Neural cell (in vitro differentiated cells): Measurements from ENCODE around the gene GMDS. TPM values are rescaled to one million over a fixed set of nuclear protein-coding genes. Genes with fewer than 3 reads are reported as not detected.

Experiments used
- H2AFZ ChIP-seq: fragments of 200-600, 300-800 bp; sonication (generic), shearing (Covaris generic); 2 replicates; pipeline ENCODE4 v1.6.0; 2014; ENCODE audit warnings: low read depth, mild to moderate bottlenecking, antibody characterized with exemption, low read length, moderate library complexity
- H3F3A ChIP-seq: fragments of 200-600 bp; shearing (Covaris generic); 2 replicates; pipeline ENCODE4 v1.6.1; 2016; ENCODE audit warnings: mild to moderate bottlenecking, moderate library complexity, mixed read lengths, antibody characterized with exemption, low read length; ENCODE audit not compliant: insufficient read depth, poor library complexity, severe bottlenecking
- H3K27ac ChIP-seq: fragments of 200-600, 300-800 bp; sonication (generic), shearing (Covaris generic); 2 replicates; pipeline ENCODE4 v1.5.1; 2014; ENCODE audit warnings: mild to moderate bottlenecking, low read length, moderate library complexity
- H3K27me3 ChIP-seq: fragments of 300-800, 200-600 bp; sonication (generic), shearing (Covaris generic); 2 replicates; pipeline ENCODE4 v1.6.0; 2014; ENCODE audit warnings: mild to moderate bottlenecking, low read depth, low read length, moderate library complexity; ENCODE audit not compliant: insufficient read depth
- H3K36me3 ChIP-seq: fragments of 300-800, 200-600 bp; sonication (generic), shearing (Covaris generic); 2 replicates; pipeline ENCODE4 v1.5.1; 2014; ENCODE audit warnings: mild to moderate bottlenecking, antibody characterized with exemption, low read length, moderate library complexity; ENCODE audit not compliant: insufficient read depth
- H3K4me2 ChIP-seq: fragments of 300-800, 200-600 bp; sonication (generic), shearing (Covaris generic); 2 replicates; pipeline ENCODE4 v1.6.0; 2014; ENCODE audit warnings: mild to moderate bottlenecking, low read length
- H3K4me3 ChIP-seq: fragments of 300-800, 200-600 bp; sonication (generic), shearing (Covaris generic); 2 replicates; pipeline ENCODE4 v1.5.1; 2014; ENCODE audit warnings: mild to moderate bottlenecking, low read length, moderate library complexity
- H3K79me2 ChIP-seq: fragments of 200-600 bp; shearing (Covaris generic); replicated peaks from 2 replicates; pipeline ENCODE4 v1.6.0; 2014; ENCODE audit warnings: mild to moderate bottlenecking, low read length, moderate library complexity; ENCODE audit not compliant: insufficient read depth
- H3K9ac ChIP-seq: fragments of 300-800, 200-600 bp; sonication (generic), shearing (Covaris generic); 2 replicates; pipeline ENCODE4 v1.6.1; 2016; ENCODE audit warnings: mild to moderate bottlenecking, low read length, mixed read lengths
- H3K9me2 ChIP-seq: fragments of 200-600 bp; shearing (Covaris generic); 2 replicates; pipeline ENCODE4 v1.6.1; 2016; ENCODE audit warnings: mild to moderate bottlenecking, low read length, mixed read lengths; ENCODE audit not compliant: insufficient read depth
- H3K9me3 ChIP-seq: fragments of 200-600, 300-800 bp; sonication (generic), shearing (Covaris generic); 2 replicates; pipeline ENCODE4 v1.6.1; 2016; ENCODE audit warnings: mild to moderate bottlenecking, mixed run types, low read length, moderate library complexity, mixed read lengths
- H4K20me1 ChIP-seq: fragments of 200-600 bp; shearing (Covaris generic); 2 replicates; pipeline ENCODE4 v1.6.1; 2016; ENCODE audit warnings: mild to moderate bottlenecking, mixed run types; ENCODE audit not compliant: insufficient read depth
- EP300 ChIP-seq: fragments of 450-650 bp; conservative IDR thresholded peaks from 2 replicates; pipeline ENCODE4 v1.6.1; 2014; ENCODE audit warnings: antibody characterized with exemption, mild to moderate bottlenecking, moderate library complexity; ENCODE audit not compliant: poor library complexity, severe bottlenecking
- EZH2 ChIP-seq: fragments of 200-600, 300-800 bp; shearing (Covaris generic), sonication (generic); IDR thresholded peaks from 2 replicates; pipeline ENCODE4 v1.6.1; 2014; ENCODE audit warnings: antibody characterized with exemption, low read length, borderline replicate concordance, mild to moderate bottlenecking; ENCODE audit not compliant: insufficient read depth, poor library complexity, severe bottlenecking
- MXI1 ChIP-seq: fragments of 450-650 bp; conservative IDR thresholded peaks from 2 replicates; pipeline ENCODE4 v1.6.1; 2014; ENCODE audit warnings: antibody characterized with exemption, mild to moderate bottlenecking; ENCODE audit not compliant: poor library complexity, severe bottlenecking
- POLR2AphosphoS5 ChIP-seq: IDR thresholded peaks from 2 replicates; pipeline ENCODE4 v1.6.1; 2012
- RAD21 ChIP-seq: fragments of 450-650 bp; conservative IDR thresholded peaks from 2 replicates; pipeline ENCODE4 v1.6.1; 2014; ENCODE audit warnings: antibody characterized with exemption, mild to moderate bottlenecking, moderate library complexity
- REST ChIP-seq: IDR thresholded peaks from 2 replicates; pipeline ENCODE4 v1.6.1; 2012; ENCODE audit warnings: borderline replicate concordance
- SMC3 ChIP-seq: fragments of 450-650 bp; conservative IDR thresholded peaks from 2 replicates; pipeline ENCODE4 v1.6.1; 2014; ENCODE audit warnings: antibody characterized with exemption, mild to moderate bottlenecking, moderate library complexity; ENCODE audit not compliant: poor library complexity
- TAF1 ChIP-seq: IDR thresholded peaks from 2 replicates; pipeline ENCODE4 v1.6.1; 2012; ENCODE audit warnings: low read depth
- polyA plus RNA-seq: library from polyadenylated mRNA; depleted of rRNA; stranded (reverse); fragments of >200 nt; gene quantifications from 2 replicates; pipeline ENCODE4 v1.2.3, GENCODE V29; 2014
- TF ChIP-seq, protein P1 (sequence below): fragments of 450-650 bp; IDR thresholded peaks from 2 replicates; pipeline ENCODE4 v1.5.1; 2014; ENCODE audit warnings: antibody characterized with exemption, mild to moderate bottlenecking, moderate library complexity; ENCODE audit not compliant: poor library complexity, severe bottlenecking

The GMDS gene
- polyA plus RNA-seq, 1 donor from 2014 or later: 11.4 TPM

DNA sequence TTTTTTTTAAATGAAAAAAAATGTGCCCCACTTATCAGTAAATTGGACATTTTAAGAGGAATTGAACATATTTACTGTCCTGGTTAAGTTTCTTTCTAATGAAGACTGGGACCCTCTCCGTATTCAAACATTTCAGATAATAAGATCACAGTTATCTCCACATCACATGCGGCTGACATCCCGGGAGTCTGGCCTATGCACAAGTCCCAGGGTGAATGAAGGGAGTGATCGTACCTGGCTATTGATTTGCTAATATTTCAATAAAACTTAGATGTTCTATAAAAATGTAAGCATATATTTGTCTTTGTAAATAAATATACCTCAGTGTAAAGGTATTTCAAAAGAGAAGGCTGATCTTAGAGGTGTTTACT lies 577.6 kb downstream of the GMDS start:
- no peak for TF ChIP-seq RAD21
- Histone ChIP-seq H3K4me3 (no peak overlapping the region), H3F3A (no peaks in the 10 kb centered on the region), H2AFZ (no peak overlapping the region), H3K27ac (no peak overlapping the region), H3K27me3 (no peaks in the 10 kb centered on the region), H3K79me2 (no peaks in the 10 kb centered on the region), H3K4me2 (no peak overlapping the region), H4K20me1 (no peaks in the 10 kb centered on the region), H3K9me3 (no peaks in the 10 kb centered on the region), H3K36me3 (no peaks in the 10 kb centered on the region), H3K9ac (no peak overlapping the region), H3K9me2 (no peaks in the 10 kb centered on the region)

GRCh38 chr6:1667012-1667804 lies 578.2 kb downstream of the GMDS start:
- Histone ChIP-seq H3K4me2 (no peak overlapping the region), H3K9me3 (no peaks in the 10 kb centered on the region), H3K79me2 (no peaks in the 10 kb centered on the region), H3K27me3 (no peaks in the 10 kb centered on the region), H3K27ac (no peak overlapping the region), H3K36me3 (no peaks in the 10 kb centered on the region), H2AFZ (no peak overlapping the region), H3K9ac (no peak overlapping the region), H3F3A (no peaks in the 10 kb centered on the region), H3K9me2 (no peaks in the 10 kb centered on the region), H4K20me1 (no peaks in the 10 kb centered on the region), H3K4me3 (no peak overlapping the region)
- TF ChIP-seq RAD21: no peak
- TF ChIP-seq, protein P1, sequence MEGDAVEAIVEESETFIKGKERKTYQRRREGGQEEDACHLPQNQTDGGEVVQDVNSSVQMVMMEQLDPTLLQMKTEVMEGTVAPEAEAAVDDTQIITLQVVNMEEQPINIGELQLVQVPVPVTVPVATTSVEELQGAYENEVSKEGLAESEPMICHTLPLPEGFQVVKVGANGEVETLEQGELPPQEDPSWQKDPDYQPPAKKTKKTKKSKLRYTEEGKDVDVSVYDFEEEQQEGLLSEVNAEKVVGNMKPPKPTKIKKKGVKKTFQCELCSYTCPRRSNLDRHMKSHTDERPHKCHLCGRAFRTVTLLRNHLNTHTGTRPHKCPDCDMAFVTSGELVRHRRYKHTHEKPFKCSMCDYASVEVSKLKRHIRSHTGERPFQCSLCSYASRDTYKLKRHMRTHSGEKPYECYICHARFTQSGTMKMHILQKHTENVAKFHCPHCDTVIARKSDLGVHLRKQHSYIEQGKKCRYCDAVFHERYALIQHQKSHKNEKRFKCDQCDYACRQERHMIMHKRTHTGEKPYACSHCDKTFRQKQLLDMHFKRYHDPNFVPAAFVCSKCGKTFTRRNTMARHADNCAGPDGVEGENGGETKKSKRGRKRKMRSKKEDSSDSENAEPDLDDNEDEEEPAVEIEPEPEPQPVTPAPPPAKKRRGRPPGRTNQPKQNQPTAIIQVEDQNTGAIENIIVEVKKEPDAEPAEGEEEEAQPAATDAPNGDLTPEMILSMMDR: no peak
- TF ChIP-seq EZH2: no peak
- no peak for TF ChIP-seq POLR2AphosphoS5
- no peak for TF ChIP-seq MXI1
- no peak for TF ChIP-seq REST
- TF ChIP-seq EP300: no peak
- TF ChIP-seq TAF1: no peak
- TF ChIP-seq SMC3: no peak

DNA sequence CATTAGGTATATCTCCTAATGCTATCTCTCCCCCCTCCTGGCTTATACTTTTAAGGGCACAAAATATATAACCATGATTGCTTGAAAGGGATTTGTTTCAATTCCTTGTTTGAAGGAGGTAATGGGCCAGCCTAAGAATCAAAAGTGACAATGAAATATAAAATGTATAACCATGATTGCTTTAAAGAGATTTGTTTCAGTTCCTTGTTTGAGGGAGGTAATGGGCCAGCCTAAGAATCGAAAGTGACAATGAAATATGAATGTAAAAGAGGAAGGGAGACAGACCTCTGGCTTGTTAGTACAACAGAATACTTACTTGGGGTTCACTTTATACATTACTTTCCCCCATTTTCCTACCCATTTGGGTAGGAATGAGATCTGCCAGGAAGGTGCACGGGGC lies 580.2 kb downstream of the GMDS start:
- no peaks in the 10 kb centered on the region for H3K9me3 ChIP-seq
- no peaks in the 10 kb centered on the region for H3K27me3 ChIP-seq
- H3F3A ChIP-seq: no peaks in the 10 kb centered on the region
- H3K27ac ChIP-seq: no peak overlapping the region
- H3K79me2 ChIP-seq: no peaks in the 10 kb centered on the region
- no peak overlapping the region for H2AFZ ChIP-seq
- H3K4me2 ChIP-seq: no peak overlapping the region
- no peak overlapping the region for H3K9ac ChIP-seq
- H3K9me2 ChIP-seq: no peaks in the 10 kb centered on the region
- no peaks in the 10 kb centered on the region for H4K20me1 ChIP-seq
- no peak overlapping the region for H3K4me3 ChIP-seq
- H3K36me3 ChIP-seq: no peaks in the 10 kb centered on the region
- TF ChIP-seq POLR2AphosphoS5 (no peak), EP300 (no peak), RAD21 (no peak), MXI1 (no peak), EZH2 (no peak), SMC3 (no peak), REST (no peak), TAF1 (no peak)
- TF ChIP-seq, protein P1: no peak
